Vagina (tissue), 2 donors: ENCODE measurements around the gene DGKD.

Experiments used
- POLR2A ChIP-seq, 2 donors: fragments of 450-650 bp; IDR thresholded peaks; one replicate each; pipeline ENCODE4 v1.6.1; 2017; ENCODE audit warnings: antibody characterized with exemption in 2 of 2, mild to moderate bottlenecking in 2 of 2, moderate library complexity in 2 of 2
- POLR2AphosphoS5 ChIP-seq, 2 donors: sonication (generic); formaldehyde crosslinking; IDR thresholded peaks; one replicate each; pipeline ENCODE4 v1.9.0; 2017; ENCODE audit warnings: antibody characterized with exemption in 2 of 2, mild to moderate bottlenecking in 2 of 2, low read depth in 1 of 2; ENCODE audit not compliant: insufficient read depth in 1 of 2
- TF ChIP-seq, protein P1 (sequence below), 3 experiments: fragments of 450-650 bp in 2 of 3; fragments of 200-600 bp in 1 of 3; sonication (generic) in 1 of 3; IDR thresholded peaks; one replicate each; pipeline ENCODE4 v1.5.1; 2017 to 2019; ENCODE audit warnings: antibody characterized with exemption in 3 of 3, mild to moderate bottlenecking in 2 of 3, moderate library complexity in 2 of 3

DNA sequence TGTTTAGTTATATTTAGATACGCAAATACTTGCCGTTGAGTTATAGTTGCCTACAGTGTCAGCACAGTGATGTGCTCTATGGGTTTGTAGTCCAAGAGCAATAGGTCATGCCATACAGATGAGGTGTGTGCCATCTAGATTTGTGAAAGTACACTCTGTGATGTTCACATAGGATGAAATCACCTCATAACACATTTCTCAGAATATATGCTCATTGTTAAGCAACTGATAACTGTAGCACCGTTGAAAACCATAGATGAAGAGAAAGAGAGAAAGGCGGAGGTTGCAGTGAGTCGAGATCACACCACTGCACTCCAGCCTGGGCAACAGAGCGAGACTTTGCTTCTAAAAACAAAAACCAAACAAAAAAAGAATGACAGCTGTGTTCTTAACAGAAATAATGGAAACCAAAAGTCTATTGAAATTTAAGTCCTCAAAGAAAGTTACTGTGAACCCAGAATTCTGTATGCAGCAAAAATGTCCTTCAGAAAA is 9.5 kb downstream of the DGKD start:
- TF ChIP-seq POLR2A (IDR thresholded peaks at IDR 0.05) (no peak), POLR2AphosphoS5 (IDR thresholded peaks at IDR 0.05; ENCODE audit: insufficient read depth in 1 of 2, low read depth in 1 of 2) (no peak)
- TF ChIP-seq, protein P1, sequence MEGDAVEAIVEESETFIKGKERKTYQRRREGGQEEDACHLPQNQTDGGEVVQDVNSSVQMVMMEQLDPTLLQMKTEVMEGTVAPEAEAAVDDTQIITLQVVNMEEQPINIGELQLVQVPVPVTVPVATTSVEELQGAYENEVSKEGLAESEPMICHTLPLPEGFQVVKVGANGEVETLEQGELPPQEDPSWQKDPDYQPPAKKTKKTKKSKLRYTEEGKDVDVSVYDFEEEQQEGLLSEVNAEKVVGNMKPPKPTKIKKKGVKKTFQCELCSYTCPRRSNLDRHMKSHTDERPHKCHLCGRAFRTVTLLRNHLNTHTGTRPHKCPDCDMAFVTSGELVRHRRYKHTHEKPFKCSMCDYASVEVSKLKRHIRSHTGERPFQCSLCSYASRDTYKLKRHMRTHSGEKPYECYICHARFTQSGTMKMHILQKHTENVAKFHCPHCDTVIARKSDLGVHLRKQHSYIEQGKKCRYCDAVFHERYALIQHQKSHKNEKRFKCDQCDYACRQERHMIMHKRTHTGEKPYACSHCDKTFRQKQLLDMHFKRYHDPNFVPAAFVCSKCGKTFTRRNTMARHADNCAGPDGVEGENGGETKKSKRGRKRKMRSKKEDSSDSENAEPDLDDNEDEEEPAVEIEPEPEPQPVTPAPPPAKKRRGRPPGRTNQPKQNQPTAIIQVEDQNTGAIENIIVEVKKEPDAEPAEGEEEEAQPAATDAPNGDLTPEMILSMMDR (IDR thresholded peaks at IDR 0.05): no peak
